Keratinocyte (primary cell): ENCODE results near the gene ALK. TPM values are rescaled to one million over a fixed set of nuclear protein-coding genes. Genes with fewer than 3 reads are reported as not detected.

Experiments used
- DNase-seq: peaks from one replicate; pipeline ENCODE4 v3.0.0-alpha.2; 2011; ENCODE audit warnings: low read depth, missing footprints, low spot score
- FAIRE-seq: peaks from 2 replicates; lab custom pipeline; 2011; peaks lifted over from hg19 to GRCh38; lab: Jason Lieb, UNC
- H2AFZ ChIP-seq: 2 replicates; pipeline ENCODE4 v1.6.0; 2012; ENCODE audit warnings: low read length, control low read depth, inconsistent platforms; ENCODE audit not compliant: control insufficient read depth
- H3K27ac ChIP-seq: 2 replicates; pipeline ENCODE4 v1.5.1; 2011; ENCODE audit warnings: low read length; ENCODE audit not compliant: control insufficient read depth, insufficient read depth
- H3K27me3 ChIP-seq: 3 replicates; pipeline ENCODE4 v1.6.0; 2011; ENCODE audit warnings: low read length; ENCODE audit not compliant: control insufficient read depth, insufficient read depth; ENCODE audit errors: extremely low read depth
- H3K36me3 ChIP-seq, 2 experiments: 2 replicates in 1 of 2; 3 replicates in 1 of 2; pipeline ENCODE4 v1.5.1; 2011; ENCODE audit warnings: low read length in 2 of 2, mild to moderate bottlenecking in 1 of 2; ENCODE audit not compliant: control insufficient read depth in 2 of 2, insufficient read depth in 2 of 2; ENCODE audit errors: extremely low read depth in 1 of 2
- H3K4me1 ChIP-seq: 3 replicates; pipeline ENCODE4 v1.5.1; 2011; ENCODE audit warnings: low read length; ENCODE audit not compliant: control insufficient read depth, insufficient read depth; ENCODE audit errors: extremely low read depth
- H3K4me2 ChIP-seq: 3 replicates; pipeline ENCODE4 v1.6.0; 2011; ENCODE audit warnings: low read depth, low read length; ENCODE audit not compliant: control insufficient read depth, insufficient read depth; ENCODE audit errors: extremely low read depth
- H3K4me3 ChIP-seq, 3 experiments: fragments of 200-600 bp in 1 of 3; sonication (generic) in 1 of 3; 2 replicates in 2 of 3; 3 replicates in 1 of 3; pipeline ENCODE4 v1.5.1; 2011 to 2016; ENCODE audit warnings: low read length in 3 of 3, mild to moderate bottlenecking in 3 of 3, control low read depth in 2 of 3, inconsistent platforms in 1 of 3, low read depth in 1 of 3, mixed read lengths in 1 of 3, mixed run types in 1 of 3, moderate library complexity in 1 of 3; ENCODE audit not compliant: control insufficient read depth in 2 of 3, insufficient read depth in 2 of 3; ENCODE audit errors: extremely low read depth in 1 of 3
- H3K79me2 ChIP-seq: 2 replicates; pipeline ENCODE4 v1.6.0; 2012; ENCODE audit warnings: low read length; ENCODE audit not compliant: control insufficient read depth, insufficient read depth
- H3K9ac ChIP-seq: 3 replicates; pipeline ENCODE4 v1.6.0; 2011; ENCODE audit warnings: low read length; ENCODE audit not compliant: control insufficient read depth, insufficient read depth; ENCODE audit errors: extremely low read depth
- H3K9me1 ChIP-seq: 3 replicates; pipeline ENCODE4 v1.6.0; 2011; ENCODE audit warnings: low read length; ENCODE audit not compliant: control insufficient read depth, insufficient read depth; ENCODE audit errors: extremely low read depth
- H3K9me3 ChIP-seq: 2 replicates; pipeline ENCODE4 v1.5.1; 2012; ENCODE audit warnings: low read depth, low read length; ENCODE audit not compliant: control insufficient read depth
- H4K20me1 ChIP-seq: 3 replicates; pipeline ENCODE4 v1.6.0; 2011; ENCODE audit warnings: low read length; ENCODE audit not compliant: control insufficient read depth, insufficient read depth; ENCODE audit errors: extremely low read depth
- CTCF ChIP-seq, 3 experiments: IDR thresholded peaks in 1 of 3; conservative IDR thresholded peaks in 1 of 3; optimal IDR thresholded peaks in 1 of 3; 2 replicates in 2 of 3; 3 replicates in 1 of 3; pipeline versions ENCODE3 to v1.5.1; 2011; ENCODE audit warnings: low read length in 3 of 3, mild to moderate bottlenecking in 3 of 3, moderate library complexity in 2 of 3, control low read depth in 1 of 3, inconsistent platforms in 1 of 3; ENCODE audit not compliant: insufficient read depth in 2 of 3; ENCODE audit errors: extremely low read depth in 1 of 3
- EZH2 ChIP-seq: IDR thresholded peaks from one replicate; pipeline ENCODE4 v1.6.1; 2012; ENCODE audit warnings: inconsistent platforms, mild to moderate bottlenecking, low read length, moderate library complexity
- dilution Hi-C: fragments of 300-500 bp; cut with MboI; formaldehyde crosslinking; loops from one replicate; pipeline ENCODE4 v1.7.0; 2020; ENCODE audit warnings: low sequenced_read_pairs; ENCODE audit not compliant: extremely low pct_ligation_motif_present
- polyA plus RNA-seq, 5 experiments: library from polyadenylated mRNA; depleted of rRNA in 3 of 5; stranded (reverse) in 3 of 5; stranded (forward) in 1 of 5; unstranded in 1 of 5; fragments of >200 nt; gene quantifications; 1 replicate in 1 of 5; 2 replicates in 3 of 5; 3 replicates in 1 of 5; pipeline versions ENCODE4 v1.2.1 to v1.2.3, GENCODE V29; 2011 to 2012; ENCODE audit warnings: missing spikeins in 2 of 5, low read depth in 1 of 5, low replicate concordance in 1 of 5

Gene ALK
- polyA plus RNA-seq, 1 donor (not counting 4 experiments of a cell fraction or from before 2014, with no cell fraction given), result not detected

DNA sequence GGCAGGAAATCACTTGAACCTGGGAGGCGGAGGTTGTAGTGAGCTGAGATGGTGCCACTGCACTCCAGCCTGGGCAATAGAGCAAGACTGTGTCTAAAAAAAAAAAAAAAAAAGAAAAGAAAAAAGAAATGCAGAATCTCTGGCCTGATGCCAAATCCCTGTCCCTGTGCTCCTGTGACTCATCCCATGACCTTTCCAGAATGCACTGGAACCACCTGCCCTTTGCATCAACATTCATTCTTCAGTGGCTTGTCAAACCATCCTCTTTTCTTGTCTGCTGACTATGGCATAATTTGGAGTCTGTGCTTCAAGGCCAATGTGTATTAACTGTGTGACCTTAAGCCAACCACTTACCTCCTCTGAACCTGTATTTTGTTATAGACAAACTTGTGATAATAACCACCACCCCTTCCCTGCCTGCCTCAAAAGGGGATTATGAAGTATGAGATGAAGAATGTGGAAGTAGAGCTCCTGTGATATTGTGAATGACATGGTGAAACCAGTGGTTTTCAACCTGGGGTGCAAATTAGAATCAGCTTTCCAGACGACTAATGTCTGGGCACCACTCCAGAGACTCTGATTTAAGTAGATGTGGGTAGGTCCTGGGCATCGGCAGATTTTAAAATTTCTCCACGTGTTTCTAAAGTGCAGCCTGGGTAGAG lies 616.9 kb downstream of the ALK start:
- no peaks in the 10 kb centered on the region for H4K20me1 ChIP-seq
- no peak overlapping the region for H3K4me2 ChIP-seq
- no peaks in the 10 kb centered on the region for H3K9me3 ChIP-seq
- H3K4me1 ChIP-seq, result no peaks in the 10 kb centered on the region
- no peaks in the 10 kb centered on the region for H3K9me1 ChIP-seq
- H3K36me3 ChIP-seq, result no peaks in the 10 kb centered on the region
- H3K27ac ChIP-seq, result no peak overlapping the region
- H3K27me3 ChIP-seq, result no peaks in the 10 kb centered on the region
- H3K9ac ChIP-seq, result no peak overlapping the region
- H2AFZ ChIP-seq, result no peak overlapping the region
- dilution Hi-C loops, result no loop called here
- FAIRE-seq (no peak), DNase-seq (no peak)
- no peaks in the 10 kb centered on the region for H3K79me2 ChIP-seq
- TF ChIP-seq EZH2 (no peak), CTCF (optimal IDR thresholded peaks at IDR 0.05 in 1 of 3, IDR thresholded peaks at IDR 0.05 in 1 of 3, conservative IDR thresholded peaks at IDR 0.05 in 1 of 3; ENCODE audit: extremely low read depth in 1 of 3, insufficient read depth in 2 of 3, low read length in 3 of 3) (no peak)
- no peak overlapping the region for H3K4me3 ChIP-seq

DNA sequence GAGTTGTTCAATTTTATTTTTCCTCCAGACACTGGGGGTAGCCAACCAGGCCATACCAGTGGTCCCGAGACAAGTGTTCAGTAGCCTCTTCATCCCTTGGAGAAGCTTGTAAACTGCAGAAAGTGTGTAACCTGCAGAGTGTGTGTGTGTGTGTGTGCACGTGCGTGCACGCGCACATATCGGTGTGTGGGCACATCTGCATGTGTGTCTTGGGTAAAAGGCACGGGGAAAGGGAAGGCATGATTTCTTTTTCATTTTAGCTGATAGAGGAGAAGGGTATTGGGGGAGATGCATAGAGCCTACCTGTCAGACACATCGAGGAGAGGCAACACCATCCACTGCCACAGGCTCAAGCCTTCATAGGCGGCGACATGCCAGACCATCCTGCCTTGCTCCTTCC lies 624.8 kb downstream of the ALK start:
- Histone ChIP-seq H4K20me1 (no peaks in the 10 kb centered on the region), H3K27ac (no peak overlapping the region), H3K27me3 (peaks cover 3% of the 10 kb centered on the region), H3K4me1 (no peaks in the 10 kb centered on the region), H3K4me2 (no peak overlapping the region), H2AFZ (no peak overlapping the region), H3K79me2 (no peaks in the 10 kb centered on the region), H3K9ac (no peak overlapping the region), H3K9me1 (no peaks in the 10 kb centered on the region), H3K4me3 (no peak overlapping the region), H3K36me3 (no peaks in the 10 kb centered on the region), H3K9me3 (no peaks in the 10 kb centered on the region)
- FAIRE-seq, result no peak
- TF ChIP-seq EZH2 (no peak), CTCF (optimal IDR thresholded peaks at IDR 0.05 in 1 of 3, IDR thresholded peaks at IDR 0.05 in 1 of 3, conservative IDR thresholded peaks at IDR 0.05 in 1 of 3; ENCODE audit: extremely low read depth in 1 of 3, insufficient read depth in 2 of 3, low read length in 3 of 3) (no peak)
- DNase-seq, result no peak
- dilution Hi-C loops, result no loop called here
